Panc1 (cell line): Measurements from ENCODE around the gene ZNF33B. TPM values are rescaled to one million over a fixed set of nuclear protein-coding genes. Genes with fewer than 3 reads are reported as not detected.

ENCODE experiments used
- ATAC-seq: fragments of 200-7000 bp; cut with Tn5 transposase; 2 replicates; pipeline ENCODE4 v1.9.1; 2020; ENCODE audit warnings: mild to moderate bottlenecking, moderate library complexity
- BruUV-seq: library from RNA; stranded (reverse); fragments of 400-500 nt; replicated peaks from 2 replicates; lab custom pipeline; 2021; lab: Mats Ljungman, UMichigan
- CTCF ChIA-PET: fragments of 300-600 bp; sonication (Branson Sonifier 250); formaldehyde crosslinking; loops from one replicate; lab custom pipeline; 2022; ENCODE audit warnings: antibody characterized with exemption; lab: Charles Lee
- POLR2A ChIA-PET: fragments of 300-600 bp; sonication (Branson Sonifier 250); formaldehyde crosslinking; loops from one replicate; lab custom pipeline; 2022; ENCODE audit warnings: antibody characterized with exemption; lab: Charles Lee
- DNase-seq: peaks from one replicate; pipeline ENCODE4 v3.0.0-alpha.2; 2010; ENCODE audit warnings: low read depth, low spot score
- H3K27ac ChIP-seq: 2 replicates; pipeline ENCODE4 v1.5.1; 2011; ENCODE audit warnings: mild to moderate bottlenecking, low read length, inconsistent platforms
- H3K27me3 ChIP-seq: fragments of 200-500 bp; sonication (Bioruptor generic); 2 replicates; pipeline ENCODE4 v1.6.0; 2014; ENCODE audit warnings: low read length, inconsistent platforms; ENCODE audit not compliant: control insufficient read depth, insufficient read depth
- H3K36me3 ChIP-seq: fragments of 200-500 bp; sonication (Bioruptor generic); 2 replicates; pipeline ENCODE4 v1.5.1; 2014; ENCODE audit warnings: inconsistent platforms, mild to moderate bottlenecking, low read length, moderate library complexity; ENCODE audit not compliant: control insufficient read depth, insufficient read depth
- H3K4me1 ChIP-seq: 2 replicates; pipeline ENCODE4 v1.5.1; 2011; ENCODE audit warnings: inconsistent platforms, mild to moderate bottlenecking, low read length, moderate library complexity; ENCODE audit not compliant: control insufficient read depth, insufficient read depth
- H3K4me3 ChIP-seq, 2 experiments: 2 replicates each; pipeline ENCODE4 v1.5.1; 2011 to 2012; ENCODE audit warnings: low read depth in 2 of 2, low read length in 2 of 2, mild to moderate bottlenecking in 2 of 2, inconsistent platforms in 1 of 2, moderate library complexity in 1 of 2
- H3K9me3 ChIP-seq: fragments of 200-500 bp; sonication (Bioruptor generic); 2 replicates; pipeline ENCODE4 v1.5.1; 2014; ENCODE audit warnings: low read depth, mild to moderate bottlenecking, inconsistent platforms, low read length, moderate library complexity; ENCODE audit not compliant: control insufficient read depth, insufficient read depth
- CTCF ChIP-seq: fragments of 450-650 bp; IDR thresholded peaks from 2 replicates; pipeline ENCODE4 v1.5.1; 2017; ENCODE audit warnings: mild to moderate bottlenecking
- REST ChIP-seq, 2 experiments: IDR thresholded peaks; 2 replicates each; pipeline ENCODE4 v1.6.1; 2011 to 2012; ENCODE audit warnings: low read depth in 2 of 2, control low read depth in 1 of 2, low read length in 1 of 2, mild to moderate bottlenecking in 1 of 2, moderate library complexity in 1 of 2; ENCODE audit not compliant: insufficient read depth in 1 of 2
- SIN3A ChIP-seq: IDR thresholded peaks from 2 replicates; pipeline ENCODE4 v1.6.1; 2012; ENCODE audit warnings: low read depth, mild to moderate bottlenecking, low read length, moderate library complexity, borderline replicate concordance; ENCODE audit not compliant: insufficient read depth
- TCF7L2 ChIP-seq: IDR thresholded peaks from 2 replicates; pipeline ENCODE4 v1.6.1; 2011; ENCODE audit warnings: mild to moderate bottlenecking, low read depth, low read length, inconsistent platforms
- in situ Hi-C: cut with HindIII; loops from 2 replicates; pipeline ENCODE4 v1.10.0; 2016; ENCODE audit warnings: low sequenced_read_pairs, low pct_unique_long_range_greater_than_20kb
- intact Hi-C: fragments of 100-400 bp; cut with micrococcal nuclease; formaldehyde crosslinking; loops from one replicate; pipeline ENCODE4 v1.10.0; 2022; ENCODE audit not compliant: unreplicated experiment
- total RNA-seq: library from RNA; stranded (reverse); gene quantifications from one replicate; pipeline ENCODE4 v1.2.1, GENCODE V29; 2021; ENCODE audit not compliant: unreplicated experiment

Gene ZNF33B
- total RNA-seq, 1 experiment from 2014 or later, result 25.1 TPM

- DNase-seq (no peak), ATAC-seq (no peak)
- in situ Hi-C loops, result no loop called here
- no TSS peak for BruUV-seq
- no peaks in the 10 kb centered on the region for H3K9me3 ChIP-seq
- ChIA-PET CTCF (no interaction called here), POLR2A (no interaction called here)
- no peak overlapping the region for H3K4me3 ChIP-seq
- H3K4me1 ChIP-seq, result no peaks in the 10 kb centered on the region
- H3K36me3 ChIP-seq, result no peaks in the 10 kb centered on the region
- peaks cover 15% of the 10 kb centered on the region for H3K27me3 ChIP-seq
- TF ChIP-seq SIN3A, result no peak
- no peak for TF ChIP-seq TCF7L2
- no peak for TF ChIP-seq CTCF
- no peak for TF ChIP-seq REST (IDR thresholded peaks at IDR 0.05; ENCODE audit: insufficient read depth in 1 of 2, low read depth in 2 of 2, low read length in 1 of 2)
- intact Hi-C loops, result no loop called here
- H3K27ac ChIP-seq, result no peak overlapping the region
These were observed 14.5 kb upstream of the ZNF33B start for GRCh38 chr10:42652858-42653257.

- H3K36me3 ChIP-seq, result no peaks in the 10 kb centered on the region
- peaks cover 15% of the 10 kb centered on the region for H3K27me3 ChIP-seq
- ATAC-seq (no peak), DNase-seq (no peak)
- intact Hi-C loops, result no loop called here
- POLR2A ChIA-PET, result interaction anchor here (0.6 kb wide), 1 partner anchor 47 kb away, joined by 5 read pairs; no protein-coding TSS in a partner anchor
- in situ Hi-C loops, result no loop called here
- CTCF ChIA-PET, result no interaction called here
- no TSS peak for BruUV-seq
- no peaks in the 10 kb centered on the region for H3K9me3 ChIP-seq
- no peak overlapping the region for H3K4me3 ChIP-seq
- H3K27ac ChIP-seq, result no peak overlapping the region
- no peaks in the 10 kb centered on the region for H3K4me1 ChIP-seq
- TF ChIP-seq REST (IDR thresholded peaks at IDR 0.05; ENCODE audit: insufficient read depth in 1 of 2, low read depth in 2 of 2, low read length in 1 of 2) (no peak), SIN3A (no peak)
These were observed 12.0 kb upstream of the ZNF33B start for GRCh38 chr10:42650374-42650773.
